K562 (cell line): ENCODE results near the gene NDUFS8. TPM values are rescaled to one million over a fixed set of nuclear protein-coding genes. Genes with fewer than 3 reads are reported as not detected.
A peak's percentile ranks its signal among the peaks of the same experiment; 100 is the strongest.
"Not testable (repeated sequence)": the region's sequence is repeated elsewhere in the genome, so short reads cannot be mapped to it uniquely, and the experiment has no call there.

Source experiments
- ATAC-seq: fragments of 200-7000 bp; cut with Tn5 transposase; 3 replicates; pipeline ENCODE4 v1.9.1; 2020; ENCODE audit warnings: moderate library complexity
- BruUV-seq: library from RNA; stranded (reverse); fragments of 400-500 nt; replicated peaks from 2 replicates; lab custom pipeline; 2021; lab: Mats Ljungman, UMichigan
- CTCF ChIA-PET: fragments of 300-600 bp; formaldehyde crosslinking; extraction: SDS; loops from one replicate; lab custom pipeline; 2021; ENCODE audit warnings: low intra/inter-chr PET ratio; lab: Yijun Ruan, JAX
- POLR2A ChIA-PET: fragments of 300-600, 350-650 bp; sonication (Branson Sonifier 250); formaldehyde crosslinking; extraction: SDS; loops from one replicate; lab custom pipeline; 2021; ENCODE audit warnings: antibody characterized with exemption, inconsistent platforms; lab: Yijun Ruan, JAX
- DNase-seq, 4 experiments: peaks; one replicate each; pipeline versions ENCODE4 v3.0.0 to v3.0.0-alpha.2; 2011 to 2018; ENCODE audit warnings: low spot score in 3 of 4, mixed read lengths in 3 of 4; ENCODE audit errors: extremely low read depth in 1 of 4
- FAIRE-seq: peaks from 2 replicates; lab custom pipeline; 2011; peaks lifted over from hg19 to GRCh38; lab: Jason Lieb, UNC
- H2AFZ ChIP-seq: 2 replicates; pipeline ENCODE4 v1.6.0; 2011; ENCODE audit warnings: low read depth, low read length, control low read depth, inconsistent platforms
- H3K27ac ChIP-seq: fragments of 200-600 bp; 3 replicates; pipeline ENCODE4 v1.8.0; 2011; ENCODE audit warnings: low read depth, mild to moderate bottlenecking, control low read depth, inconsistent platforms, low read length, moderate library complexity, mixed read lengths; ENCODE audit errors: extremely low read depth
- H3K27me3 ChIP-seq, 2 experiments: fragments of 300-600 bp in 1 of 2; 2 replicates in 1 of 2; 3 replicates in 1 of 2; pipeline versions ENCODE4 v1.6.0 to v1.8.0; 2011; ENCODE audit warnings: inconsistent platforms in 2 of 2, low read length in 2 of 2, mild to moderate bottlenecking in 1 of 2, mixed read lengths in 1 of 2, moderate library complexity in 1 of 2; ENCODE audit not compliant: control insufficient read depth in 2 of 2, insufficient read depth in 2 of 2
- H3K36me3 ChIP-seq: fragments of 300-600 bp; 3 replicates; pipeline ENCODE4 v1.8.0; 2011; ENCODE audit warnings: mild to moderate bottlenecking, low read length, inconsistent platforms; ENCODE audit not compliant: control insufficient read depth, insufficient read depth
- H3K4me1 ChIP-seq, 2 experiments: fragments of 200-600 bp in 1 of 2; replicated peaks in 1 of 2; 2 replicates in 1 of 2; 3 replicates in 1 of 2; pipeline versions ENCODE4 v1.5.1 to v1.8.0; 2011; ENCODE audit warnings: inconsistent platforms in 2 of 2, low read length in 2 of 2, mild to moderate bottlenecking in 1 of 2, mixed read lengths in 1 of 2, moderate library complexity in 1 of 2; ENCODE audit not compliant: control insufficient read depth in 2 of 2, insufficient read depth in 2 of 2
- H3K4me2 ChIP-seq: 2 replicates; pipeline ENCODE4 v1.6.1; 2011; ENCODE audit warnings: low read length, control low read depth, inconsistent platforms, mixed read lengths; ENCODE audit not compliant: insufficient read depth
- H3K4me3 ChIP-seq: fragments of 200-600 bp; sonication (generic), shearing (Covaris generic); 2 replicates; pipeline ENCODE4 v1.5.1; 2016; ENCODE audit warnings: control low read depth, inconsistent platforms
- H3K79me2 ChIP-seq: fragments of 200-600 bp; 3 replicates; pipeline ENCODE4 v1.8.0; 2011; ENCODE audit warnings: low read length, inconsistent platforms; ENCODE audit not compliant: control insufficient read depth, insufficient read depth
- H3K9ac ChIP-seq, 2 experiments: 2 replicates each; pipeline versions ENCODE4 v1.6.0 to v1.6.1; 2011; ENCODE audit warnings: low read depth in 2 of 2, low read length in 2 of 2, control low read depth in 1 of 2, inconsistent platforms in 1 of 2, mild to moderate bottlenecking in 1 of 2, mixed read lengths in 1 of 2; ENCODE audit not compliant: insufficient read depth in 1 of 2
- H3K9me1 ChIP-seq: one replicate; pipeline ENCODE4 v1.6.0; 2011; ENCODE audit warnings: inconsistent platforms, mild to moderate bottlenecking, low read length, moderate library complexity; ENCODE audit not compliant: control insufficient read depth, insufficient read depth
- H3K9me3 ChIP-seq: replicated peaks from 2 replicates; pipeline ENCODE4 v1.5.1; 2011; ENCODE audit warnings: low read depth, low read length, inconsistent platforms; ENCODE audit not compliant: control insufficient read depth, insufficient read depth
- H4K20me1 ChIP-seq: replicated peaks from 2 replicates; pipeline ENCODE4 v1.6.1; 2011; ENCODE audit warnings: low read length, inconsistent platforms, mixed read lengths; ENCODE audit not compliant: control insufficient read depth, insufficient read depth
- CUX1 ChIP-seq: fragments of 200-800 bp; sonication (Bioruptor generic); IDR thresholded peaks from 2 replicates; pipeline ENCODE4 v1.6.1; 2016; ENCODE audit warnings: missing genetic modification characterization, missing compliant biosample characterization
- DACH1 ChIP-seq: fragments of 450-650 bp; IDR thresholded peaks from 2 replicates; pipeline ENCODE4 v1.6.1; 2018; ENCODE audit not compliant: partially characterized antibody
- MCM7 ChIP-seq, 2 experiments: fragments of 450-650 bp; IDR thresholded peaks; 2 replicates each; pipeline ENCODE4 v1.6.1; 2016 to 2018
- RAD51 ChIP-seq: fragments of 450-650 bp; IDR thresholded peaks from 2 replicates; pipeline ENCODE4 v1.7.1; 2016; ENCODE audit warnings: low read depth, mild to moderate bottlenecking, borderline replicate concordance
- TFE3 ChIP-seq: fragments of 450-650 bp; formaldehyde crosslinking; IDR thresholded peaks from 2 replicates; pipeline ENCODE4 v1.4.0; 2020; ENCODE audit warnings: mild to moderate bottlenecking, mixed read lengths
- USF1 ChIP-seq: sonication (generic); formaldehyde crosslinking; IDR thresholded peaks from 2 replicates; pipeline ENCODE4 v1.9.0; 2022; ENCODE audit warnings: mild to moderate bottlenecking, missing genetic modification reagents
- USF2 ChIP-seq: sonication (generic); formaldehyde crosslinking; IDR thresholded peaks from 2 replicates; pipeline ENCODE4 v1.5.0; 2020; ENCODE audit warnings: missing genetic modification reagents
- WGBS: fragments of 100-300 bp; shearing (Covaris generic); methylation state at CpG from one replicate; pipeline ENCODE4 v1.1.6; 2016; ENCODE audit warnings: low coverage, mixed read lengths; ENCODE audit not compliant: insufficient coverage; ENCODE audit errors: missing lambda C conversion rate; 5-methylcytosine and 5-hydroxymethylcytosine counted together
- in situ Hi-C: fragments of 300-500 bp; cut with MboI; formaldehyde crosslinking; loops from 4 replicates; pipeline ENCODE4 v1.15.0; 2018; ENCODE audit warnings: inconsistent platforms, mixed read lengths
- intact Hi-C: fragments of 100-400 bp; cut with micrococcal nuclease; formaldehyde crosslinking; loops from 2 replicates; pipeline ENCODE4 v1.14.2; 2022
- polyA plus RNA-seq, 8 experiments: library from polyadenylated mRNA; depleted of rRNA in 4 of 8; stranded (reverse) in 5 of 8; unstranded in 3 of 8; fragments of >200 nt; fragmentation: Nextera tagmentation in 2 of 8; fragmentation: Illumina TruSeq in 1 of 8; extraction: Ambion mirVana in 2 of 8; extraction: Trizol in 1 of 8; gene quantifications; 2 replicates each; pipeline versions ENCODE4 v1.2.1 to v1.2.3, GENCODE V29; 2011 to 2014; ENCODE audit warnings: inconsistent platforms in 1 of 8, missing spikeins in 1 of 8
- total RNA-seq, 7 experiments: library from RNA; depleted of rRNA in 6 of 7; stranded (reverse); fragments of >200 nt in 6 of 7; fragmentation: Illumina TruSeq in 2 of 7; extraction: Trizol in 2 of 7; gene quantifications; 2 replicates each; pipeline versions ENCODE4 v1.2.1 to v1.2.3, GENCODE V29; 2011 to 2021; ENCODE audit warnings: low replicate concordance in 1 of 7

Gene NDUFS8
- total and polyA plus RNA-seq, 9 of the 15 experiments (the other 6 are each of a cell fraction or from before 2014, with no cell fraction given): 36.5 to 351 (median 101) TPM

GRCh38 chr11:67982255-67982857 is 48.1 kb upstream of the NDUFS8 start:
- H3K9ac ChIP-seq, in situ Hi-C loops, ATAC-seq, H3K4me2 ChIP-seq, H3K4me1 ChIP-seq, H3K9me1 ChIP-seq, FAIRE-seq, CTCF ChIA-PET, intact Hi-C loops, H3K9me3 ChIP-seq, H2AFZ ChIP-seq, DNase-seq, H3K4me3 ChIP-seq, BruUV-seq, H3K27ac ChIP-seq, H3K36me3 ChIP-seq, H4K20me1 ChIP-seq, H3K79me2 ChIP-seq: not testable (repeated sequence)
- peak; percentile 93 for TF ChIP-seq CUX1 (CRISPR knock-in tag)
- peak; percentile 69 for TF ChIP-seq USF1 (CRISPR knock-in tag)
- peak; percentile 45 for TF ChIP-seq RAD51
- TF ChIP-seq MCM7 (IDR thresholded peaks at IDR 0.05): peak in 1 of 2 experiments; percentile 53; a peak in 1 of 4 replicates
- TF ChIP-seq USF2: peak; percentile 61
- TF ChIP-seq DACH1: peak; percentile 98
- 0 out of 2 replicates have a peak, but pooled peaks have one; percentile 13 for TF ChIP-seq TFE3 (CRISPR knock-in tag)
- WGBS: 9% methylated on average over 14 of the region's 17 CpGs
- POLR2A ChIA-PET: interaction anchor here (0.6 kb wide), 1 partner anchor 21 kb away, joined by 4 read pairs; no protein-coding TSS in a partner anchor
- peaks cover 3 to 29% of the 10 kb centered on the region in 2 experiments for H3K27me3 ChIP-seq
